HG02973 (cell line): ENCODE results near the gene RNF115.

Source experiments
- ATAC-seq: cut with Tn5 transposase; IDR thresholded peaks from one replicate; pipeline ENCODE4 v1.9.1; 2021; ENCODE audit warnings: moderate library complexity; ENCODE audit not compliant: unreplicated experiment

RNF115 gene

DNA sequence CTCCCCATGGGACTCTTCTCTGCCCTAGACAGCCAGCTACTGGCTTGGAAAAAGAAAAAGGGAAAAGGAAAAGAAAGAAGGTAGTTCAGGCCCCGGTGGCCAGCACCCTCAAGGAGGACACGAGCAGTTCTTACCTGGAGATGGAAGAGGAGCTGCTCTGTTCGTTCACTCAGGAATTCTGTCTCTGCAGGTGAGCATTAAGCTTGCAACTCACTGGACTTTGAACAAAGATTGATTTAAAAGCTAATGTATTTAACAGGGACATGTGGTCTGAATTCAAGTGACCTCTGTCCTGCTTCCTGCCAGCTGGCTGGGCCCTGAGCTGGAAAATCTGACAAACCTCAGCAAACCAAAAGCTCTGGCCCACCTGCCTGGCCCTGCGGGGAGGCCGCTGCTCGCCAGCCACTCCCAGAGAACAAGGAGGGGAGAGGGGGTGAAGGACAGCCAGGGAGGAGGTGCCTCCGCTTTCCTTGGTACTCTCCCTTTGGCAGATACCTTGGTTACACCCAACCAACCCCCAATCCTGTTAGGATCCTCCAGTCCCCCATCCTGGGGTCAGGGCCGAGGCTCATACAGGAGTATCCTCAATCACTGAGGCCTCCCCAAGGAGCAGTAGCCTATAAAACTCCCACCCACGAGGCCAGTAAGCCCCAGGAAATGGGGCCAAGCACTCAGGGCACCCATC lies 116.6 kb downstream of the RNF115 start, which contains the start of gene PDZK1:
PDZK1 (minus strand) TSS at position 186 of the 685 bp plus-strand sequence. CDS start 19,347 bp downstream, outside the sequence.
- ATAC-seq: no peak

DNA sequence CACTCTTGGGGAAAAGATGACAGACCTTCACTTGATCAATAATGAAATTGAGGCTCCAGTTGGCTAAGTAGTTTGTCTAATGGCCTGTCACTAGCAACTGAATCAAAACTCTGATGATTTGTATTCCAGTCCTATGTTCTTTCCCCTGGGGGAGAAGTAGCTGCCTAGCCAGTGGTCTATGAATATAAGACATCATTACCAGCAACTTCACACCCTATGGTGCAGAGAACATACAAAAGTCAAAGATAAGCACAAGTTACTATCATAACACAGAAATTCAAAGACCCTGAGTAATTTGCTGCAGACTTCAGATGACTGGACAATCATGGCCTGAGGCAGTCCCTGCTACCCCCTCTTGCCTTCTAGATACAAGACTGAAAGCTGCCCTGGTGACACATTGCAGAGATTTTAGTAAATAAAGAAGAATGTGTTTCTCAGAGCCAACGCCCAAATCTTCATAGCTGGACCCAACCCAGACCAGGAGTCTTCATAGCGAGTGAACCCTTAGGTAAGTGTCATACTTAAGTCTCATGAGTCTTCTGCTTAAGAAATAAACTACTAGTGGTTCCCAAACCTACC lies 117.7 kb downstream of the RNF115 start:
- no peak for ATAC-seq

DNA sequence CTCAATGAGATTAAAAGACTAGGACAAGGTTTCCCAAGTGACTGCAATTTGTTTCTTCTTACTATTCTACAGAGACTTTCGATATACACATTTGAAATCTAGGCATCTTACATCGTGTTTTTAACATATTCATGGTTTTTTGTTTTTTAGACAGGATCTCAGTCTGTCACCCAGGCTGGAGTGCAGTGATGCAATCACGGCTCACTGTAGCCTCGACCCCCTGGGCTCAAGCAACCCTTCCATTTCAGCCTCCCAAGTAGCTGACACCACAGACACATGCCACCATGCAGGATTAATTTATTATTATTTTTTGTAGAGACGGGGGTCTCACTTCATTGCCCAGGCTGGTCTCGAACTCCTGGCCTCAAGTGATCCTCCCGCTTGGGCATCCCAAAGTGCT lies 118.3 kb downstream of the RNF115 start:
- no peak for ATAC-seq

DNA sequence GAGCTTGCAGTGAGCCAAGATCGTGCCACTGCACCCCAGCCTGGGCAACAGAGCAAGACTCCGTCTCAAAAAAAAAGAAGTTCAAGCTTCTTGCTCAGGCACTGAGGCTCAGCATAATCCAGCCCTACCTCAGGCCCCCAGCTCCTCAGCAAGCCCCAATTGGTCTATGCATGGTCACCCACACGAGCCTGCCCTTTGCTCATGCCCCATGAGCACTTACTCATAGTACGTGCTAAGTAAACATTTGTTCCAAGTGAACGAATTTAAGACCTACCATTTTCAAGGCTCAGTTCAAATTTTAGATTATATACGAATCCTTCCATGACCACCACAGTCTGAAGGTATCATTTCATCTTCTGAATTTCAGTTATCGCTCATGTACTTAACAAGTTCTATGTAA lies 121.1 kb downstream of the RNF115 start:
- no peak for ATAC-seq

DNA sequence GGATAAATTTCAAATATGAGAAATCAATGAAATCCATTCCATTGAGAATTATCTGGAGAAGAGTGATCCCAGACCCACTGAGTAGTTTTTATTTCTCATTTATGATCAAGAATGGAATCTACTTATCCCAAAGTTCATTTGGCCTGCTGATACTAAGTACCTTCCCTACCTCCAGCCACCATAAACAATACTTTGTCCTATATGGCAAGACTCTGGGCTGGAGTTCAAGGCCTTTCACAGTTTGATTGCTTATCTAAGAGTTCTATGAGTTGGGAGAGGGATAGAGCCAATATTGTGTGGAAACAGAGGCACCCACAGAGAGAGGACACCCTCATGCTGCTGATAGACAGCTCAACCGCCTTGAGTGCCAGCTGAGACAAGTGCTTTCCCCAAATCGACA lies 121.8 kb downstream of the RNF115 start:
- ATAC-seq: no peak

DNA sequence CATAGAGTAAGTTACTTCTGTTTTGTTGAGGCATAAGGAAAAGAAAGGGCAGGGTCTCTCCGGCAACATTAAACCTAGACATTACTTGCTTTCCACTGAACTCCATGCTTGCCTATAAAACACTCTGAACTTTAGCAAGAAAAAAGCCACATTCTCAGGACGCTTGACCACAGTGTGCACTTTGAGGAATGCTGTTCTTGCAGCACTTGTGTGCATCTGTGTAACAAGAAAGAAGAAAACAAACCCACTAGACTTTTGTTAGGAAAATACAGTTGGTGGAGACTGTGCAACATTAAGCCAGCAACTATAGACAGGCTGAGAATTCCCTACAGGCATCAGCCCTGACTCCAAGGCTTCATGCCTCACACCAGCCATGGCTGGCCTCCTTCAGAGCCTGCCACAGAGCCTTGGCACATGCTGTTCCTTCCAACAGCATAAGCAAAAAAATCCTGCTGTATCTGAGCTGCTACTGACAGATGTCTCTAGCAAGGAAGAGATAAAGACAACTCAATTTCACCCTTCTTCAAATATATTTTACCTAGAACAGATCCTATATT lies 122.5 kb downstream of the RNF115 start:
- no peak for ATAC-seq

DNA sequence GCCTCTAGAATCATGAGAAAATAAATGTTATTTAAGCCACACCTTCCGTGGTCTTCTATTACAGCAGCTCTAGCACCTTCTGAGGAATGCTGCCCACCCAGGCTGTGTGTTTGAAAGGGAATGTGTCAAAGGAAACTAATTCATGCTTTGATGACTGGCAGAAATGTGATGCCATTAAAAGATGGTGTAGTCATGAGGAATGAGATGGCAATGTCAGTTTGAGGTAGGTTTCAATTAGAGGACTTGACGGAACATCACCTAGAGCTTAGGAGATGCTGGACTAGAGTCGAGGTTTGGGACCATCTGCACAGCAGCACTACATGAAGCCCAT lies 127.3 kb downstream of the RNF115 start:
- ATAC-seq: no peak

DNA sequence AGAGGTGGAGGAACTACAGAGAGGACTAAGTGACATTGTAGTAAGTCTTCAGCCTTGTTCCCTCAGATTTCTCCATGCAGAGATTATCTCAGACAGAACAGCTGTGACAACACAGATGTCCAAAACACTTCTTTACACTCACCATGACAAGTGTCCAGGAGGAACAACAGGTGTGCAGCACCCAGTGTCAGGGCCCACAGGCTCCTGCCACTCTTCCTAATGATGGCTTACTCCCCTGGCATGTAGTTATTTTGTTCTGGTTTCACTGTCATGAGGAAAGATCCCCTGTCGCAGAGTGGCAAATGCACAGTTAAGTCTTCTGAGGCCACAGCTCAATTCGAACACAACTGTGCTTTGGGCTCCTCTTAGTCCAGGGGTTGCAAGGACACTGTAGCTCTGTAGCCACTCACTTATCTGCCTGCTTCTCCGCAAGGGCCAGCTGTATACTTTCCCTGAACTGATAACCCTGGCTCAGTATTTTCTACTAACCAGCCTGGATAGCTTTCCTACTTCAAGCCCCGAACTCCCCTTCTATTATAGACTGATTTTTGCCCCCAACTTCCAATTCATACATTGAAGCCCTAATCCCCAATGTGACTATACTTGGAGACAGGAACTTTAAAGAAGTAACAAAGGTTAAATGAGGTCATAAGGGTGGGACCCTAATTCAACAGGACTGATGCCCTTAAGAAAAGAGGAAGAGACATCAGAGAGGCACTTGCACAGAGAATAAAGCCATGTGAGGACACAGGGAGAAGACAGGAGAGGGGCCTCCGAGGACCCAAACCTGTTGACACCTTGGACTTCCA lies 127.9 kb downstream of the RNF115 start:
- no peak for ATAC-seq

DNA sequence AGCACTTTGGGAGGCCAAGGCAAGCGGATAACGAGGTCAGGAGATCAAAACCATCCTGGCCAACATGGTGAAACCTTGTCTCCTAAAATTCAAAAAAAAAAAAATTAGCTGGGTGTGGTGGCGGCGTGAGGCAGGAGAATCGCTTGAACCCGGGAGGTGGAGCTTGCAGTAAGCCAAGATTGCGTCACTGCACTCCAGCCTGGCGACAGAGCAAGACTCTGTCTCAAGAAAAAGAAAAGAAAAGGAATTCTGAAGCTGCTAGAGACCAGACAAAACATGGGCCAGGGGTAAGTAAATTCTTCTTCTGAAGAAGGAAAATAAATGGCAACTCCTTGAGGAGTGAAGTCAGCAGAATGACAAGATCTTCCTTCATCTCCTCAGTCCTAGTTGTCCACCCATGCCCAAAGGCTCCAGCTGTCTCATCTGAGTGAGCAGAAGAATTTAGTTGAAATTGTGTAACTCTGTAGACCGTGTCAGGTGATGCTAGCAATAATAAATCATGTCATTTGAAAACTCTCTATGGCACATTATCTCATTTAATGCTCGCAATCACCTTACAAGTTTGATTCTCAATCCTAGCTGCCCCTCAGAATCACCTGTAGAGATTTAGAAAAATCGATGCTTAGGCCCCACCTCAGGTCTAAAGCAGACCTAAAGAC lies 131.0 kb downstream of the RNF115 start:
- ATAC-seq: no peak

DNA sequence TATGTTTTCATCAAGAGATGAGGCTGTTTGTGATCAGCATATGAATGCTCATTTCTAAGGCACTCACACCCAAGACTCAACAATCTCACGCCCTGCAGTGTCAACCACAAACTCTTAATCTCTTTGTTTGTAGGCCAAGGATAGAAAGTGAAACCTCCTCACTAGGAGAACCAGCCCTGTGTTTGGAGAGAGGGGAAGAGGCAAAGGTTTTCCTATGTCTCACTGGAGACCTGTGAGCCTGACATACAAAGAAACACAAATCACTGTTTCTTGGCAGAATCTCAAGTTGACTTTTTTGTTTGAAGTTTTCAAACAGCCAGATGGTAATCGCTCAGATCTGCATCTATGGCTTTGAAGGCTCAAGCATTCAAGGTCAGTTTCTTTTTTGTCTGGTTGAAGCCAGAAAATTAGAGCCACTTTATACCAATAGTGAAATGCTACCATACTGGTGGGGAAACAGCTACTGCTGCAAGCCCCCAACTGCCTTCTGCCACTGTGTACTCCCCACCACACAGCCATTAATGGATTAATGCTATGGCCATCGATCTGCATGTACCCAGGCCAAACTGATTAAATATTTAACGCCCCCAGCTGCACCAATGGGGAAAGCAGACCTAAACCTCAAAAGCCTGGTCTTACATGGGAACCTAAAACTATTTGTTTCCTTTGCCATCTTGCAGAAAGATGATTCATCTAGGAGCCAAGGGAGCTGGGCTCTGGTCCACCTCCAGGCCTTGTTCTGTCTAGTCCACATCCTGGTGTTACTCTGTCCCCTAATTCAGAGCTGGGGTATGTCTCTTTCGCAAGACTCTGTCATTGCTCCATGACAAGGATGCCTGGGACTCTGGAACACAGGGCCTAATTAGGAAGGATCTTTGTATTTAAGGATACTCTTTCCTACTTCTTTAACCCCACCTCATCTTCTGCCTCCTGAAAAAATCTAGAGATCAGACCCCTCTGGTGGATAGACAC lies 133.0 kb downstream of the RNF115 start:
- peak; percentile 83 for ATAC-seq

DNA sequence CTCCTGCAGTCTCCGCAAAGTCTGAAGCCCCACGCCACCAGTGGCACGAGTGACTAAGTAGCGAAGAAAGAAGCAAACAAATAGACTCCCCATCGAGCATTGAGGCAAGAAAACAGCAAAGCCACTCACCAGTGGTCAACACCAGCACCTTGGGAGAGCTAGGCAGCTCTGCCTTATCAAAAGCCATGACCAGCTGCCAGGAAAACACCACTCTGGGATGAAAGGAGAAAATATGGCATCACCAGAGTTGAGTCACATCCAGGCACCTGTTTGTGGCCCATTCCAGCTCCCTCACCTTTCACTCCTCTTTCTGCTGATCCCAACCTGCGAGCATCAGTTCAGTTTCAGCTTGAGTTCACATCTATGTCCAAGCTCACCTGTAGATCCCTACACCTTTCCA lies 134.0 kb downstream of the RNF115 start:
- ATAC-seq: no peak

DNA sequence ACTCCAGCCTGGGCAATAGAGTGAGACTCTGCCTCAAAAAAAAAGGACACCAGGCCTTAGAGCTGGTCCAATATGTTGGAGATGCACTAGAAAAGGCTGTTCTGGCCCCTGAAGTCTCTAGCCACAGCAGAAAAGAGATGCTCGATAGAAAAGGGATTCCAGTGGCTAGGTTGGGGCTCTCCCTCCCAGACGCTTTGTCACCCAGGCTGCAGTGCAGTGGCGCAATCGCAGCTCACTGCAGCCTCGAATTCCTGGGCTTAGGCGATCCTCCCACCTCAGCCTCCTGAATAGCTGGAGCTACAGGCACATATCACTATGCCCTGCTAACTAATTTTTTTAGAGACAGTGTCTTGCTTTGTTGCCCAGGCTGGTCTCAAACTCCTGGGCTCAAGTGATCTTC lies 135.0 kb downstream of the RNF115 start:
- ATAC-seq: no peak
